Neural progenitor cell (in vitro differentiated cells): ENCODE measurements around the gene FANCG. TPM values are rescaled to one million over a fixed set of nuclear protein-coding genes. Genes with fewer than 3 reads are reported as not detected.

ENCODE experiments used
- DNase-seq: peaks from one replicate; pipeline ENCODE4 v3.0.0-alpha.2; 2016; ENCODE audit warnings: low spot score
- H2AFZ ChIP-seq: fragments of 200-600 bp; sonication (generic); replicated peaks from 2 replicates; pipeline ENCODE4 v1.6.1; 2016; ENCODE audit warnings: antibody characterized with exemption
- H3F3A ChIP-seq: fragments of 200-600 bp; sonication (generic); 2 replicates; pipeline ENCODE4 v1.6.1; 2016; ENCODE audit warnings: antibody characterized with exemption, low read depth
- H3K27ac ChIP-seq: fragments of 200-600 bp; sonication (generic); 2 replicates; pipeline ENCODE4 v1.5.1; 2016; ENCODE audit warnings: mild to moderate bottlenecking
- H3K27me3 ChIP-seq: fragments of 200-600 bp; sonication (generic); 2 replicates; pipeline ENCODE4 v1.6.1; 2016; ENCODE audit warnings: mild to moderate bottlenecking, moderate library complexity
- H3K36me3 ChIP-seq: fragments of 200-600 bp; sonication (generic); 2 replicates; pipeline ENCODE4 v1.5.1; 2016
- H3K4me1 ChIP-seq: fragments of 200-600 bp; sonication (generic); 2 replicates; pipeline ENCODE4 v1.6.1; 2016; ENCODE audit warnings: mixed run types
- H3K4me2 ChIP-seq: fragments of 200-600 bp; sonication (generic); 2 replicates; pipeline ENCODE4 v1.6.1; 2016
- H3K4me3 ChIP-seq: fragments of 200-600 bp; sonication (generic); 2 replicates; pipeline ENCODE4 v1.5.1; 2016
- H3K79me2 ChIP-seq: fragments of 200-600 bp; sonication (generic); 2 replicates; pipeline ENCODE4 v1.6.1; 2016; ENCODE audit warnings: low read depth
- H3K9ac ChIP-seq: fragments of 200-600 bp; sonication (generic); 2 replicates; pipeline ENCODE4 v1.6.1; 2016
- H3K9me3 ChIP-seq: fragments of 200-600 bp; sonication (generic); 2 replicates; pipeline ENCODE4 v1.5.1; 2016; ENCODE audit warnings: low read depth
- H4K20me1 ChIP-seq: fragments of 200-600 bp; sonication (generic); 2 replicates; pipeline ENCODE4 v1.6.1; 2016; ENCODE audit warnings: low read depth
- H3K27ac Mint-ChIP-seq: 3 replicates; pipeline ENCODE4 v1.8.0; 2021; ENCODE audit warnings: mixed read lengths
- H3K27me3 Mint-ChIP-seq: 2 replicates; pipeline ENCODE4 v1.8.0; 2022; ENCODE audit warnings: low read depth, mild to moderate bottlenecking, inconsistent platforms, moderate library complexity, mixed read lengths; ENCODE audit not compliant: insufficient read depth
- H3K36me3 Mint-ChIP-seq: 3 replicates; pipeline ENCODE4 v1.8.0; 2021; ENCODE audit warnings: mixed read lengths
- H3K4me1 Mint-ChIP-seq: 3 replicates; pipeline ENCODE4 v1.8.0; 2021; ENCODE audit warnings: mixed read lengths
- H3K4me3 Mint-ChIP-seq: 3 replicates; pipeline ENCODE4 v1.8.0; 2021; ENCODE audit warnings: mild to moderate bottlenecking, moderate library complexity, mixed read lengths
- H3K9me3 Mint-ChIP-seq: 3 replicates; pipeline ENCODE4 v1.8.0; 2020; ENCODE audit warnings: mixed read lengths
- CTCF ChIP-seq: fragments of 200-600 bp; sonication (generic); IDR thresholded peaks from 2 replicates; pipeline ENCODE4 v1.5.1; 2017; ENCODE audit warnings: antibody characterized with exemption, mild to moderate bottlenecking
- EZH2 ChIP-seq: fragments of 200-600 bp; sonication (generic); IDR thresholded peaks from 2 replicates; pipeline ENCODE4 v1.6.1; 2017; ENCODE audit warnings: antibody characterized with exemption, mild to moderate bottlenecking, moderate library complexity
- EZH2phosphoT487 ChIP-seq: fragments of 200-600 bp; sonication (generic); IDR thresholded peaks from 2 replicates; pipeline ENCODE4 v1.6.1; 2017; ENCODE audit warnings: antibody characterized with exemption
- total RNA-seq: library from RNA; depleted of rRNA; stranded (reverse); fragments of >200 nt; gene quantifications from 2 replicates; pipeline ENCODE4 v1.2.3, GENCODE V29; 2015; ENCODE audit warnings: low replicate concordance

FANCG gene
- total RNA-seq, 1 donor from 2014 or later: 89.4 TPM

GRCh38 chr9:35089434-35089833, 9.7 kb upstream of the FANCG start:
- Mint-ChIP-seq H3K4me1 (no peaks in the 10 kb centered on the region), H3K27ac (no peak overlapping the region), H3K4me3 (peak overlapping the region; percentile 10), H3K36me3 (peaks cover 12% of the 10 kb centered on the region), H3K27me3 (no peaks in the 10 kb centered on the region), H3K9me3 (no peaks in the 10 kb centered on the region)
- H3K27ac ChIP-seq: no peak overlapping the region
- H3K36me3 ChIP-seq: no peaks in the 10 kb centered on the region
- H2AFZ ChIP-seq: no peak overlapping the region
- H3K9ac ChIP-seq: no peak overlapping the region
- no peaks in the 10 kb centered on the region for H3F3A ChIP-seq
- no peak overlapping the region for H3K4me3 ChIP-seq
- DNase-seq: no peak
- TF ChIP-seq EZH2: no peak
- TF ChIP-seq EZH2phosphoT487: no peak
- TF ChIP-seq CTCF: no peak
- H3K4me2 ChIP-seq: no peak overlapping the region
- no peaks in the 10 kb centered on the region for H3K79me2 ChIP-seq
- no peaks in the 10 kb centered on the region for H3K9me3 ChIP-seq
- no peaks in the 10 kb centered on the region for H3K4me1 ChIP-seq
- no peaks in the 10 kb centered on the region for H4K20me1 ChIP-seq
- no peaks in the 10 kb centered on the region for H3K27me3 ChIP-seq

GRCh38 chr9:35085078-35085477, 5.3 kb upstream of the FANCG start:
- no peak overlapping the region for H3K4me3 ChIP-seq
- TF ChIP-seq EZH2 (no peak), EZH2phosphoT487 (no peak), CTCF (no peak)

GRCh38 chr9:35079041-35079425, 709 bp downstream of the FANCG start:
- Mint-ChIP-seq H3K4me3 (peak overlapping the region; percentile 92), H3K27ac (no peak overlapping the region), H3K27me3 (peaks cover 3% of the 10 kb centered on the region), H3K9me3 (no peaks in the 10 kb centered on the region), H3K36me3 (peaks cover 23% of the 10 kb centered on the region), H3K4me1 (peaks cover 26% of the 10 kb centered on the region)
- Histone ChIP-seq H3K36me3 (no peaks in the 10 kb centered on the region), H3K27ac (no peak overlapping the region), H3K9ac (peak overlapping the region; percentile 70), H2AFZ (peak overlapping the region; percentile 78), H3K4me2 (peak overlapping the region; percentile 75), H3K79me2 (peaks cover 35% of the 10 kb centered on the region), H3K9me3 (no peaks in the 10 kb centered on the region), H3K4me3 (peak overlapping the region; percentile 64), H3K4me1 (peaks cover 16% of the 10 kb centered on the region), H4K20me1 (peaks cover 7% of the 10 kb centered on the region), H3F3A (peaks cover 7% of the 10 kb centered on the region), H3K27me3 (no peaks in the 10 kb centered on the region)
- TF ChIP-seq CTCF (no peak), EZH2 (no peak), EZH2phosphoT487 (no peak)
- DNase-seq: peak; percentile 38

More at GRCh38 chr9:35085078-35085477, 5.3 kb upstream of the FANCG start:
- Histone ChIP-seq H3K36me3 (no peaks in the 10 kb centered on the region), H3K27ac (no peak overlapping the region), H4K20me1 (no peaks in the 10 kb centered on the region), H2AFZ (no peak overlapping the region), H3F3A (peaks cover 6% of the 10 kb centered on the region), H3K27me3 (no peaks in the 10 kb centered on the region), H3K4me2 (no peak overlapping the region), H3K9ac (no peak overlapping the region), H3K4me1 (peaks cover 5% of the 10 kb centered on the region), H3K9me3 (no peaks in the 10 kb centered on the region), H3K79me2 (no peaks in the 10 kb centered on the region)
- Mint-ChIP-seq H3K27me3 (no peaks in the 10 kb centered on the region), H3K9me3 (no peaks in the 10 kb centered on the region), H3K4me1 (peaks cover 2% of the 10 kb centered on the region), H3K4me3 (no peak overlapping the region), H3K36me3 (peaks cover 7% of the 10 kb centered on the region), H3K27ac (no peak overlapping the region)
- no peak for DNase-seq
